Mucosa of descending colon (tissue), 3 donors: ENCODE measurements around the gene TBC1D21. TPM values are rescaled to one million over a fixed set of nuclear protein-coding genes. Genes with fewer than 3 reads are reported as not detected.

Experiments
- ATAC-seq: fragments of 200-7000 bp; cut with Tn5 transposase; one replicate; pipeline ENCODE4 v1.9.1; 2020; ENCODE audit warnings: mild to moderate bottlenecking, moderate library complexity
- DNase-seq, 3 donors: peaks; one replicate each; pipeline ENCODE4 v3.0.0-alpha.2; 2020
- H3K36me3 ChIP-seq: fragments of 200-600 bp; one replicate; pipeline ENCODE4 v1.8.0; 2021; ENCODE audit warnings: low read depth, mild to moderate bottlenecking
- H3K4me1 ChIP-seq: fragments of 200-600 bp; one replicate; pipeline ENCODE4 v1.8.0; 2021; ENCODE audit warnings: low read depth, mild to moderate bottlenecking
- H3K4me3 ChIP-seq: fragments of 200-600 bp; one replicate; pipeline ENCODE4 v1.8.0; 2021; ENCODE audit warnings: mild to moderate bottlenecking
- H3K9me3 ChIP-seq: fragments of 200-600 bp; one replicate; pipeline ENCODE4 v1.8.0; 2021; ENCODE audit warnings: mild to moderate bottlenecking
- intact Hi-C, 2 donors: fragments of 100-400 bp; cut with DNase I in 1 of 2; cut with micrococcal nuclease in 1 of 2; formaldehyde crosslinking; loops; one replicate each; pipeline versions ENCODE4 v1.11.0 to v1.11.1; 2022; cut with DNase I, micrococcal nuclease
- total RNA-seq, 3 donors: library from RNA; stranded (reverse); fragmentation: NEBNext Ultra II Directional in 2 of 3; extraction: Animal tissue kit (Norgen Biotek cat#: 25700) in 2 of 3; gene quantifications; one replicate each; pipeline versions ENCODE4 v1.2.1 to v1.2.4, GENCODE V29; 2021 to 2023
- TF ChIP-seq, protein P1 (sequence below): fragments of 200-600 bp; IDR thresholded peaks from one replicate; pipeline ENCODE4 v1.8.0; 2022; ENCODE audit warnings: antibody characterized with exemption, mild to moderate bottlenecking
- donor health status: DM: no; HTN: no; CAD: no; lungs with moderate emphysema.
- donor health status: DM: no; HTN: no; CAD: no.
- donor health status: DM: no; HTN: yes; CAD: no.

TBC1D21 gene
- total RNA-seq, 3 donors from 2014 or later = not detected

DNA sequence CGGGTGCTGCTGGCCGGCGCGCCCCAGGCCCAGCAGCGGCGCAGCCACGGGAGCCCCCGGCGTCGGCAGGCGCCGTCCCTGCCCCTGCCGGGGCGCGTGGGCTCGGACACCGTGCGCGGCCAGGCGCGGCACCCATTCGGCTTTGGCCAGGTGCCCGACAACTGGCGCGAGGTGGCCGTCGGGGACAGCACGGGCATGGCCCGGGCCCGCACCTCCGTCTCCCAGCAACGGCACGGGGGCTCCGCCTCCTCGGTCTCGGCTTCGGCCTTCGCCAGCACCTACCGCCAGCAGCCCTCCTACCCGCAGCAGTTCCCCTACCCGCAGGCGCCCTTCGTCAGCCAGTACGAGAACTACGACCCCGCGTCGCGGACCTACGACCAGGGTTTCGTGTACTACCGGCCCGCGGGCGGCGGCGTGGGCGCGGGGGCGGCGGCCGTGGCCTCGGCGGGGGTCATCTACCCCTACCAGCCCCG, 53.7 kb downstream of the TBC1D21 start:
- peaks cover 19% of the 10 kb centered on the region for H3K4me1 ChIP-seq
- no peak overlapping the region for H3K4me3 ChIP-seq
- DNase-seq = peak; percentile 46 to 79 (median 77)
- peak; percentile 42 for ATAC-seq
- intact Hi-C loops = no loop called here
- TF ChIP-seq, protein P1, sequence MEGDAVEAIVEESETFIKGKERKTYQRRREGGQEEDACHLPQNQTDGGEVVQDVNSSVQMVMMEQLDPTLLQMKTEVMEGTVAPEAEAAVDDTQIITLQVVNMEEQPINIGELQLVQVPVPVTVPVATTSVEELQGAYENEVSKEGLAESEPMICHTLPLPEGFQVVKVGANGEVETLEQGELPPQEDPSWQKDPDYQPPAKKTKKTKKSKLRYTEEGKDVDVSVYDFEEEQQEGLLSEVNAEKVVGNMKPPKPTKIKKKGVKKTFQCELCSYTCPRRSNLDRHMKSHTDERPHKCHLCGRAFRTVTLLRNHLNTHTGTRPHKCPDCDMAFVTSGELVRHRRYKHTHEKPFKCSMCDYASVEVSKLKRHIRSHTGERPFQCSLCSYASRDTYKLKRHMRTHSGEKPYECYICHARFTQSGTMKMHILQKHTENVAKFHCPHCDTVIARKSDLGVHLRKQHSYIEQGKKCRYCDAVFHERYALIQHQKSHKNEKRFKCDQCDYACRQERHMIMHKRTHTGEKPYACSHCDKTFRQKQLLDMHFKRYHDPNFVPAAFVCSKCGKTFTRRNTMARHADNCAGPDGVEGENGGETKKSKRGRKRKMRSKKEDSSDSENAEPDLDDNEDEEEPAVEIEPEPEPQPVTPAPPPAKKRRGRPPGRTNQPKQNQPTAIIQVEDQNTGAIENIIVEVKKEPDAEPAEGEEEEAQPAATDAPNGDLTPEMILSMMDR = no peak
- no peaks in the 10 kb centered on the region for H3K36me3 ChIP-seq
- H3K9me3 ChIP-seq = no peaks in the 10 kb centered on the region

GRCh38 chr15:73927476-73928240, 54.3 kb downstream of the TBC1D21 start:
- peaks cover 19% of the 10 kb centered on the region for H3K4me1 ChIP-seq
- intact Hi-C loops = no loop called here
- no peaks in the 10 kb centered on the region for H3K36me3 ChIP-seq
- H3K9me3 ChIP-seq = no peaks in the 10 kb centered on the region
- DNase-seq = peak; percentile 73 to 81 (median 74)
- peak; percentile 82 for ATAC-seq
- no peak overlapping the region for H3K4me3 ChIP-seq
- TF ChIP-seq, protein P1 = peak; percentile 50

DNA sequence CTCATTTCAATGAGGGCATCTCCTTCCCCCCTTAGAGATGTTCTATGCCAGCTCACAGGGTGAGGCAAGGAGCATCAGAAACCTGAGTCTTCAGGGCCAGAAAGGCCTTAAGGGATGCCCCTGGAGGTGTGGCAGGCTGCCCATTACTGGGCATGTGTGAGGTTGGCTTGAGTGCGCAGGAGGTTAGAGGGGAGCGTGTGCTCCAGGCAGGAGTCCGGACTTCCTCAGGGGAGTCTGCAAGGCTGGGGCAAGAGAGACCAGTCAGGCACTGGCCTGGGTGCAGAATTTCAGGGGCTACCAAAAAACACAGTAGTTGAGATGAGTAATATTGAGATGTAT, 54.8 kb downstream of the TBC1D21 start:
- ATAC-seq (no peak), DNase-seq (no peak)
- TF ChIP-seq, protein P1 = no peak
- no peaks in the 10 kb centered on the region for H3K9me3 ChIP-seq
- no peak overlapping the region for H3K4me3 ChIP-seq
- H3K4me1 ChIP-seq = peaks cover 19% of the 10 kb centered on the region
- intact Hi-C loops = no loop called here
- no peaks in the 10 kb centered on the region for H3K36me3 ChIP-seq

DNA sequence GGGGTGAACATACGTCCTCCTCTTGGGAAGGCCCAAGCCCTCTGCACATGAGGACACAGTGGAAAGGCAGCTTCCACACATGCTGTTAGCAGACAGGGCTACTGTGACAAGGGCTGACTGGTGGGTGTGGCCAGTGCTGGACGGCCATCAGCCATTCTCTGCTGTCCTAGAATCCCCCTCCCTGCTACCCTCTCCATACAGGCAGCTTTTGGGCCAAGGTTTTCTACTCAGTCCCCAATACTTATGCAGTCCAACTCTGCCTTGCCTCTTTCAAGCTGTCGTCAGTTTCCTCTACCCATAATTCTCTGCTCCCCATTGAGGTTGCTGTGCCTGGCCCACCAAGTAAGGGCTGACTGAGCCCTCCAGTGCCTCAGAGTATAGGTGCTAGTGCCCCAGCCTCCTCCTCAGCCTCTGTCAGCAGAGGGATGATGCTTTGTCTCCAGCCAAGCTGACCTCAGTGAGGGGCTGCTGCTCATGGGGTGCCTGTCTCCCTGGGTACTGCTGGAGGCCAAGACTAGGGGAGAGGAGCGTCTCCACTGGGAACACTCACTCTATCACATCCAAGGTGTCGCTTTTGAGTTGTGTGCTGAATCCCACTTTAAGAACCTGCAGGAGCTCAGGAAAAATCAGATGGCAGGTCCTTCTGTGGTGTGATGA, 55.7 kb downstream of the TBC1D21 start:
- peaks cover 19% of the 10 kb centered on the region for H3K4me1 ChIP-seq
- intact Hi-C loops = no loop called here
- H3K4me3 ChIP-seq = no peak overlapping the region
- H3K9me3 ChIP-seq = no peaks in the 10 kb centered on the region
- DNase-seq = no peak
- no peaks in the 10 kb centered on the region for H3K36me3 ChIP-seq
- no peak for ATAC-seq
- TF ChIP-seq, protein P1 = no peak

DNA sequence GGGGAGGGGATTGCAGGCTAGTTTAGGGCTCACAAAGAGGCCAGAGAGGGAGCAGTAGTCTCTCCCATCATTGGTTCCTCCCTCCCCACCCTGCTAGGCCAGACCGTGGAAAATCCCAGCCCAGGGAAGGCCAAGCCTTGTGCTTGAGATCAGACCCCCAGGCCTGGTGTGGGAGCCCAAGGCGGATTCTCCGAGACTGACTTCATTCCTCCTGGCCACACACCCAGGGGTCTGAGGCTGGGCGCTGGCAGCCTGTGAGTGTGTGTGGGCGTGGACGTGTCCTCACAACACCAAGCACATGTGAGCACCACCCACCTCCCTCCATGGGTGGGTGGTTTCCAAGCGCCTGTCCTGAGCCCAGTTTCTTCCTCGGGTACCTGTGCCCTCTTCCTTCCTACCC, 57.0 kb downstream of the TBC1D21 start:
- intact Hi-C loops = no loop called here
- ATAC-seq (no peak), DNase-seq (no peak)
- TF ChIP-seq, protein P1 = no peak
- H3K36me3 ChIP-seq = no peaks in the 10 kb centered on the region
- no peak overlapping the region for H3K4me3 ChIP-seq
- peaks cover 19% of the 10 kb centered on the region for H3K4me1 ChIP-seq
- no peaks in the 10 kb centered on the region for H3K9me3 ChIP-seq
